Stimulated activated CD8-positive, alpha-beta memory T cell treated with anti-CD3 and anti-CD28 coated beads, Interleukin-15, amount 100 ng/mL, for 4 hours (primary cell): Measurements from ENCODE around the gene PLEKHD1.
"Not testable (repeated sequence)": the region's sequence is repeated elsewhere in the genome, so short reads cannot be mapped to it uniquely, and the experiment has no call there.

Source experiments
- DNase-seq, 2 donors: peaks; one replicate each; pipeline ENCODE4 v3.0.0-alpha.2; 2020; ENCODE audit warnings: low read depth in 2 of 2

PLEKHD1 gene

DNA sequence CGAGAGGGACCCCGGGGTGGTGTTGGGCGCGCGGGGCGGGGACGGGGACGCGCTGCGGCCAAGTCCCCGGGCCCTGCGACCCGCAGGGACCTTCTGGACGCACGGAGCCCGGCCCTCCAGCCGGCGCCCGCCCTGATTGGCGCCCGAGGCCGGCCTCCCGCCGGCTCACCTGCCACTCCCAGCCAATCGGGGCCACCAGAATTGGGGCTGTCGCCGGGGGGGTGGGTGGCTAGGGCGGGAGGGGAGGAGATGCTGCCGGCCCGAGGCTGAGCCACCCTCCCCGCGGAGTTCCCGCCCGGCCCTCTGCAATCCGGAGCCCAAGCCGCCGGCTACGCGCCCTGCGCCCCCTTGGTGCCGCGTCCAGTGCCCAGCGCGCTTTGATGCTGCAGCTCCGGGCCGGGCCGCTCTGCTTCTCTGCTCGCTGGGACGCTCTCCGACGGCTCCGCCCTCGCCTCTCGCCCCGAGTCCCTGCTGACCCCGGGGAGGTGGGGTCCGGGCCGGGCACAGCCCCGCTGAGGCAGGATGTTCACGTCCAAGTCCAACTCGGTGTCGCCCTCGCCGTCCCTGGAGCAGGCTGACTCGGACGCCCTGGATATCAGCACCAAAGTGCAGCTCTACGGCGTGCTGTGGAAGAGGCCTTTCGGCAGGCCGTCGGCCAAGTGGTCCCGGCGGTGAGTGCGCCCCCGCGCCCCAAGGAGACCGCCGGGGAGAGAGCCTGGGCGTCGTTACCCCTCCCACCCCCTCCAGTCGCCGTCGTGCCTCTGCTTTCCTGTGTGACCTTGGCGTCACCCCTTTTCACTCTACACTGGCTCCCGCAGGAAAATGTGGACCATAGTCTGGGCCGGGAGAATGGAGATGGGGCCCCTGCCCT is at the start of gene PLEKHD1:
Gene PLEKHD1 (plus strand): TSS at position 285 of the 871 bp plus-strand sequence. CDS start 238 bp downstream, at position 523.
- no peak for DNase-seq

DNA sequence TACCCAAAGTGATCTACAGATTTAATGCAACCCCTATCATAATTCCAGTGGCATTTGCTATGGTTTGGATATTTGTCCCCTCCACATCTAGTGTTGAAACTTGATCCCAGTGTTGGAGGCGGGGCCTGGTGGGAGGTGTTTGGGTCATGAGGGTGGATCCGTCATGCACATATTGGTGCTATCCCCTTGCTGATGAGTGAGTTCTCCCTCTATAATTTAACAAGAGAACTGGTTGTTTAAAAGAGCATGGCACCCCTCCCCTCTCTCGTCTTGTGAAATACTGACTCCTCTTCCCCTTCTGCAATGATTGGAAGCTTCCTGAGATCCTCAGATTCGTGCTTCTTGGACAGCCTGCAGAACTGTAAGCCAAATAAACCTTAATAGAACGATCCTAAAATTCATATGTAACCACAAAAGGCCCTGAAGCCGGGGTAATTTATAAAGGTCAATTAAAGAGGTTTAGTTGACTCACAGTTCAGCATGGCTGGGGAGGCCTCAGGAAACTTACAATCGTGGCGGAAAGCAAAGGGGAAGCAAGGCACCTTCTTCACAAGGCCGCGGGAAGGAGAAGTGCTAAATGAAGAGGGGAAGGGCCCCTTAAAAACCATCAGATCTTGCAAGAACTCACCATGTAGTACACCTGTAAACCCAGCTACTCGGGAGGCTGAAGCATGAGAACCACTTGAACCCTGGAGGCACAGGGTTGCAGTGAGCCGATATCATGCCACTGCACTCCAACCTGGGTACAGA is 44.8 kb upstream of the PLEKHD1 start:
- no peak for DNase-seq

GRCh38 chr14:69441948-69442347 is 42.6 kb upstream of the PLEKHD1 start:
- DNase-seq: no peak

DNA sequence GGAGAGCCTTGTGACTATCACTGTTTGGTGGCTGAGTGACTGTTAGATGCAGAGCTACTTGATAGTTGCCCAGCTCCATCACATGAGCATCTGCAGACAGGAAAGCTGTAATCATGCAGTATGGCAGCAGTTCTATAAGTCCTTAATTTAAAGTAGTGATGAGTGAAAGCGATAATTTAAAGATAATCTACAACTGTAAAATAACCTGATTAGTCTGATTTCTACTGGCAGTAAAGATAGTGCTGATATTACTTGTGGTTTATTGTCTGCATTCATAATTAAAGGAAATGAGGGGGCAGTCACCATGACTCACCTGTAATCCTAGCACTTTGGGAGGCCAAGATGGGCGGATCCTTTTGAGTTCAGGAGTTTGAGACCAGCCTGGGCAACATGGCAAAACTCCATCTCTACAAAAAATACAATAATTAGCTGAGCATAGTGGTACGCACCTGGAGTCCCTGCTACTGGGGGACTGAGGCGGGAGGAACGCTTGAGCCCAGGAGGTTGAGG is 41.2 kb upstream of the PLEKHD1 start:
- no peak for DNase-seq

GRCh38 chr14:69449216-69449615 is 35.3 kb upstream of the PLEKHD1 start:
- no peak for DNase-seq

DNA sequence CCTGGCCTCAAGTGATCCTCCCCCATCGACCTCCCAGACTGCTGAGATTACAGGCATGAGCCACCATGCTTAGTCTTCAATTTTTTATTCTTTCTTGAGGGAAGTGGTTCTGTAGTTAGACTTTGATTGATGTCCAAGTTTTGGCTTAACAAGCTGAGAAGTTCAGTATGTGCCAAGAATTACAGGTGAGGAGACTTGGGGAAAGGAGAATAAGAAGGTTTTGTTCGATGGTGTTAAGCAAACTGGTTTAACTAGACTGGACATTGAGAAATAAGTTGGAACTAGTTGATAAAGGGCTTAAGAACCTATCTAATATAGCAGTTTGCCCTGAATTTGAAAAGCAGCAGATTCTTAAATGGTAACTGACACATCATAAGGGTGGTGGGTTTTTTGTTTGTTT is 32.6 kb upstream of the PLEKHD1 start:
- DNase-seq: no peak

GRCh38 chr14:69458350-69458749 is 26.2 kb upstream of the PLEKHD1 start:
- DNase-seq: no peak

DNA sequence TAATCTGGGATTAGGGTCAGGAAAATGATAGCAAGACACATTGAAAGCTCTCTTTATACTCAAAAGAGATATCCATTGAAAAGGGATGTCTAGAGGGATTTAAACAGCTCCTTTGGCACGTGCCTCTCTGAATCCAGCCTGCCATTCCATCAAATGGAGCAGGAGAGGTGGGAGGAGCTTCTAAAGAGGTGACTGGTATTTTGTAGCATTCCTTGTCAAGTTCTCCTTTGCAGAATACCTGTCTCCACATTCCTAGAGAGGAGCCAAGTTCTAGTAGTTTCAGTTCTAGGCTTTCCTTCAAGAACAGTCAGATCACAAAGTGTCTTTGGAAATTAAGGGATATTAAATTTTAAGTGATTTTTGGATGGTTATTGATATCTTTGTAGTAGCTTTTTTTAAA is 25.4 kb upstream of the PLEKHD1 start:
- no peak for DNase-seq

DNA sequence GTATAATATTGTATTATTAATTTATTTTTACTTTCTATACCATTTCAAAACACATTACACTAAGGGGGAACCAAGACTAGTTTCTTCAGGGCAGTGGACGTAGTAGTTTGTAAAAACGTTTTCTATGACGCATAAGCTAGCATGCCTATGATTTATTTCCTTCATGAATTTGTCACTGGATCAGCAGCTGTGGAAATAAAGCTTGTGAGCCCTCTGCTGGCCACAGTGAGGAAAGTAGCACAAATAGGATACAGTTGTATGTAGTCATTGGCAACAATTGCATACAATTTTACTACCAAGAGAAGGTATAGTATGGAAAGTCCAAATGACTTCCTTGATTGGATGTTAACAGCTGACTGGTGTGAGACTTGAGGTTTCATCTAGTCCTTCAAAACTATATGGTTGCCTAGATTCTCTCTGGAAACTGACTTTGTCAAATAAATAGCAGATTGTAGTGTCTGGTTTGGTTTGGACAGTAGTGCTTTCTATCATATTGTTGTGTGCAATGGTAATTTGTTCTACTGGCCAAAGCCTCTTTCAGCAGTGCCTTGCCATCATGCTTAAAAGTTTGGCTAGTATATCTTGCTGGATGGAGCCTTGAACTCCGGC is 24.3 kb upstream of the PLEKHD1 start:
- peak in 1 of 2 donors; percentile 11 for DNase-seq

DNA sequence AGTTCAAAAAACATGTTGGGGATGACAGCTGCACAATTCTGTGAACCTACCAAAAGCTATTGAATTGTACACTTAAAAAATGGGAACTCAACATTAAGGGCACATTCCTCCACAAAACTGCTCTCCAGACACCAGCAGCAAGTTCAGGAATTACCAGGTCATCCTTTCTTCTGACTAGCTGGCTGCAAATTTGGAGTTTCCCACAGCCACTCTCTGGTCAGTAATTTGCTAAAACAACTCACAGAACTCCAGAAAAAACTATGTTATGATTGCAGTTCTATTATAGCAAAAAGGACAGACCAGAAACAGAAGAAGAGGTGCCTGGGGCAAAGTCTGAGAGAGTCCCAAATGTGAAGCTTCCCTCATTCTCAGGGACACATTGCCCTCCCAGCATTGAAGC is 20.1 kb upstream of the PLEKHD1 start:
- DNase-seq: no peak

- no peak for DNase-seq
Observed at GRCh38 chr14:69464829-69465228, 19.7 kb upstream of the PLEKHD1 start.

GRCh38 chr14:69468949-69469348 is 15.6 kb upstream of the PLEKHD1 start:
- DNase-seq: no peak

DNA sequence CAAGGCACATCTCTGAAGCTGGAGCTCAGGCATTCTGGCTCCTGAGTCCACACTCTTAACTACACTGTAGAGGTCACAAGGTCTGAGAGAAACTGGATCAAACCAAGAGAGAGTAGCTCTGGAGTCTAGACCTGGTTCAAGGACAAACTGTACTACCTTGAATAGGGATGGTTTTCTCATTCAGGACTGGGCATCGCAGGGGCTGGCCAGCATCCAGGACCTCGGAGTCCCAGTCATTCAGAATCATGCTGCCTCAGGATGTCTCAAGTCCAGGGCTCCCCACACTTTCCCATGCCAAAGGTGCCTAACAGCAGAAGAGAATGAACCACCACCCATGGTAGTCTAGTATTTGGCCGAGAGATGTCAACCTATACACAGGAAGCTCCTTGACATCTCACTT is 13.1 kb upstream of the PLEKHD1 start:
- no peak for DNase-seq

- no peak for DNase-seq
Observed at GRCh38 chr14:69471916-69472315, 12.6 kb upstream of the PLEKHD1 start.

DNA sequence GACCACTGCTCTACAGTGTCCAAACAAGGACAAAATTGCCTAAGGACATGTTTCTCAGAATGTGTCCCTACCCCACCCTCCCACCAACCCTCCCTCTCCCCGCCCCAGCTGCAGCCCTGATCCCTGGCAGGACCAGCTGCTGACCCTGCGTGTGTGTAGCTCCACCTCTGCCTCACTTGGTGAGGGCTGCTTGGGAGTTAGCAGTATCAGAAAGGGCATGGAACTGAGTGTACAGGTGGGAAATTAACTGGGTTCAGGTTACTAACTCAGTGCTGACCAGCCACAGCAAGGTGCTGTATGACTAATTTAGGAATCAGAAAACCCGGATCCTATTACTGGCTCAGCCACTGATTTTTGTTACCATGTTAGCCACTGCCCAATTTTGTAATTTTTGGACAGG is 11.3 kb upstream of the PLEKHD1 start:
- DNase-seq: no peak

DNA sequence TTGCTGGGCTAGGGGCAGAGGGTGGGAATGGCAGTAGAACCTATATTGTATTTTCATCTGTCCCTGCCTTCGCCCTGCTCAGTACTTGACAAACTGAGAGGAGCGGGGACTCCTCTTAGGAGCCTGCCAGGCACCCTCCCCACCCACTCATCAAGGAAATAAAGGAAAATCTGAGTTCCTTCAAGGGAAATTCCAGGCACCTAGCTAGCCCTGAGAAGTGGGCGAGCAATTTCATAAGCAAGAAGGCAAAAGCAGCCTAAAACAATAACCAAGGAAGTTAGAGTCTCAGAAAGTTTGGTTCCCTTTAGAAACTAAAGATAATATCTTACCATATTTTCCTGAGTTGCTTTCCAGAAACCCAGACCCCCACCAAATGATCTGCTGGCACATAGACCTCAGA is 10.6 kb upstream of the PLEKHD1 start:
- DNase-seq: no peak

DNA sequence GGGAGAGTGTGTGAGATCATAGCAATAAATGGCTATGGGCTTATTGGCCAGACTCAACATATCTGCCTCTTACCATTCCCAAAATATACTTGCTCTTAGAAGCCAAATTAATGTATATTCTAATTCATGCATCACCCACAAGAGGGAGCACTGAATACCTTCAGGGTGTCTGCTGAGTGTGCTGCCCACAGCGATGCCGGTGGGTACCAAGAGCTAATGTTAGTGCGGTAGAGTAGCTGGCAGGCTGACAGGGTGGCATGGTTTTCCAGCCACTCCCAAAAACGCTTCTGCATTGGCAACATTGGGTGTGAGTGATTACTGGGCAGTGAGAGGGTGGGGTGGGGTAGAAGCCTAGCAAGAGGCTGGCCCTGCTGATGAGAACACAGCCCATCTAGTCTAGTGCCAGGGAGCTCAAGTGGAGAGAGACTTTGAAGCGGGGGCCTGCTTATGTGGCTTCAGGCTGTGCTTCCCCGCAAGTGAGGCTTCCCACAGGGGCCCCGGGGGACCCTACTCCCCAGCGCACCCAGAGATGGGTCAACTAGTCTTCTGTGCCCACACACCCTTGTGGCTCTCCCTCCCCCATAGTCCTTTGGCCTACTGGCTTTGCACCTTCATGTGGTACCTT is 9.2 kb upstream of the PLEKHD1 start:
- no peak for DNase-seq

- DNase-seq: not testable (repeated sequence)
Observed at GRCh38 chr14:69476824-69477450, 7.6 kb upstream of the PLEKHD1 start.

DNA sequence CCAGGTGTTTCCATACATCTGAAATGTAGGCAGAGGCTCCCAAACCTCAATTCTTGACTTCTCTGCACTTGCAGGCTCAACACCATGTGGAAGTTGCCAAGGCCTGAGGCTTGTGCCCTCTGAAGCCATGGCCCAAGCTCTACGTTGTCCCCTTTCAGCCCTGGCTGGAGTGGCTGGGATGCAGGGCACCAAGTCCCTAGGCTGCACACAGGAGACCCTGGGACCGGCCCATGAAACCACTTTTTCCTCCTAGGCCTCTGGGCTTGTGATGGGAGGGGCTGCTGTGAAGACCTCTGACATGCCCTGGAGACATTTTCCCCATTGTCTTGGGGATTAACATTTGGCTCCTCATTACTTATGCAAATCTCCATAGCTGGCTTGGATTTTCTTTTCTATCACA is 6.5 kb upstream of the PLEKHD1 start:
- DNase-seq: not testable (repeated sequence)

- DNase-seq: no peak
Observed at GRCh38 chr14:69479696-69480095, 4.8 kb upstream of the PLEKHD1 start.

DNA sequence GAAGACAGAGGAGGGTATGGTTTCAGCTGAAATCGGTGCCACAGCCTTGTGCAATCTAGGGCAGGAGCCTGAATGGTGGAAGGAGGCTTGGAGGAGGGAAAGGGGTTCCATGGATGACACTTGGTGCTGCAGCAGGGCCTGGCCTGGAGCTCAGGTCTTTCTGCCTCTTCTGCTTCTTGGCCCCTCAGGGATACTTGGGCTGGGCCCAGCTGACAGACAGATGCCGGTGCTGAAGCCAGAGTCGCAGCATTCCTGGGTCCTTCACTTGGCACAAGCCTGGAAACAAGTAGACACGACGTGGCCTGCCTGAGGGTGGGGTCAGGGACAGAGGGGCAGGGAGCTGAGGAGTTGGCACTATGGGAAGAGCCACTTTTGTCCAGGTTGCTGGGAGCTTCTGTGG is 4.4 kb upstream of the PLEKHD1 start:
- DNase-seq: no peak
